Neural cell (in vitro differentiated cells): Measurements from ENCODE around the gene RASL11B. TPM values are rescaled to one million over a fixed set of nuclear protein-coding genes. Genes with fewer than 3 reads are reported as not detected.

Experiments used
- H2AFZ ChIP-seq: fragments of 200-600, 300-800 bp; sonication (generic), shearing (Covaris generic); 2 replicates; pipeline ENCODE4 v1.6.0; 2014; ENCODE audit warnings: low read depth, mild to moderate bottlenecking, antibody characterized with exemption, low read length, moderate library complexity
- H3F3A ChIP-seq: fragments of 200-600 bp; shearing (Covaris generic); 2 replicates; pipeline ENCODE4 v1.6.1; 2016; ENCODE audit warnings: mild to moderate bottlenecking, moderate library complexity, mixed read lengths, antibody characterized with exemption, low read length; ENCODE audit not compliant: insufficient read depth, poor library complexity, severe bottlenecking
- H3K27ac ChIP-seq: fragments of 200-600, 300-800 bp; sonication (generic), shearing (Covaris generic); 2 replicates; pipeline ENCODE4 v1.5.1; 2014; ENCODE audit warnings: mild to moderate bottlenecking, low read length, moderate library complexity
- H3K27me3 ChIP-seq: fragments of 300-800, 200-600 bp; sonication (generic), shearing (Covaris generic); 2 replicates; pipeline ENCODE4 v1.6.0; 2014; ENCODE audit warnings: mild to moderate bottlenecking, low read depth, low read length, moderate library complexity; ENCODE audit not compliant: insufficient read depth
- H3K36me3 ChIP-seq: fragments of 300-800, 200-600 bp; sonication (generic), shearing (Covaris generic); 2 replicates; pipeline ENCODE4 v1.5.1; 2014; ENCODE audit warnings: mild to moderate bottlenecking, antibody characterized with exemption, low read length, moderate library complexity; ENCODE audit not compliant: insufficient read depth
- H3K4me2 ChIP-seq: fragments of 300-800, 200-600 bp; sonication (generic), shearing (Covaris generic); 2 replicates; pipeline ENCODE4 v1.6.0; 2014; ENCODE audit warnings: mild to moderate bottlenecking, low read length
- H3K4me3 ChIP-seq: fragments of 300-800, 200-600 bp; sonication (generic), shearing (Covaris generic); 2 replicates; pipeline ENCODE4 v1.5.1; 2014; ENCODE audit warnings: mild to moderate bottlenecking, low read length, moderate library complexity
- H3K79me2 ChIP-seq: fragments of 200-600 bp; shearing (Covaris generic); replicated peaks from 2 replicates; pipeline ENCODE4 v1.6.0; 2014; ENCODE audit warnings: mild to moderate bottlenecking, low read length, moderate library complexity; ENCODE audit not compliant: insufficient read depth
- H3K9ac ChIP-seq: fragments of 300-800, 200-600 bp; sonication (generic), shearing (Covaris generic); 2 replicates; pipeline ENCODE4 v1.6.1; 2016; ENCODE audit warnings: mild to moderate bottlenecking, low read length, mixed read lengths
- H3K9me2 ChIP-seq: fragments of 200-600 bp; shearing (Covaris generic); 2 replicates; pipeline ENCODE4 v1.6.1; 2016; ENCODE audit warnings: mild to moderate bottlenecking, low read length, mixed read lengths; ENCODE audit not compliant: insufficient read depth
- H3K9me3 ChIP-seq: fragments of 200-600, 300-800 bp; sonication (generic), shearing (Covaris generic); 2 replicates; pipeline ENCODE4 v1.6.1; 2016; ENCODE audit warnings: mild to moderate bottlenecking, mixed run types, low read length, moderate library complexity, mixed read lengths
- H4K20me1 ChIP-seq: fragments of 200-600 bp; shearing (Covaris generic); 2 replicates; pipeline ENCODE4 v1.6.1; 2016; ENCODE audit warnings: mild to moderate bottlenecking, mixed run types; ENCODE audit not compliant: insufficient read depth
- EP300 ChIP-seq: fragments of 450-650 bp; conservative IDR thresholded peaks from 2 replicates; pipeline ENCODE4 v1.6.1; 2014; ENCODE audit warnings: antibody characterized with exemption, mild to moderate bottlenecking, moderate library complexity; ENCODE audit not compliant: poor library complexity, severe bottlenecking
- EZH2 ChIP-seq: fragments of 200-600, 300-800 bp; shearing (Covaris generic), sonication (generic); IDR thresholded peaks from 2 replicates; pipeline ENCODE4 v1.6.1; 2014; ENCODE audit warnings: antibody characterized with exemption, low read length, borderline replicate concordance, mild to moderate bottlenecking; ENCODE audit not compliant: insufficient read depth, poor library complexity, severe bottlenecking
- MXI1 ChIP-seq: fragments of 450-650 bp; conservative IDR thresholded peaks from 2 replicates; pipeline ENCODE4 v1.6.1; 2014; ENCODE audit warnings: antibody characterized with exemption, mild to moderate bottlenecking; ENCODE audit not compliant: poor library complexity, severe bottlenecking
- POLR2AphosphoS5 ChIP-seq: IDR thresholded peaks from 2 replicates; pipeline ENCODE4 v1.6.1; 2012
- RAD21 ChIP-seq: fragments of 450-650 bp; conservative IDR thresholded peaks from 2 replicates; pipeline ENCODE4 v1.6.1; 2014; ENCODE audit warnings: antibody characterized with exemption, mild to moderate bottlenecking, moderate library complexity
- SMC3 ChIP-seq: fragments of 450-650 bp; conservative IDR thresholded peaks from 2 replicates; pipeline ENCODE4 v1.6.1; 2014; ENCODE audit warnings: antibody characterized with exemption, mild to moderate bottlenecking, moderate library complexity; ENCODE audit not compliant: poor library complexity
- TAF1 ChIP-seq: IDR thresholded peaks from 2 replicates; pipeline ENCODE4 v1.6.1; 2012; ENCODE audit warnings: low read depth
- polyA plus RNA-seq: library from polyadenylated mRNA; depleted of rRNA; stranded (reverse); fragments of >200 nt; gene quantifications from 2 replicates; pipeline ENCODE4 v1.2.3, GENCODE V29; 2014
- TF ChIP-seq, protein P1 (sequence below): IDR thresholded peaks from 2 replicates; pipeline ENCODE4 v1.6.1; 2012; ENCODE audit warnings: borderline replicate concordance
- TF ChIP-seq, protein P2 (sequence below): fragments of 450-650 bp; IDR thresholded peaks from 2 replicates; pipeline ENCODE4 v1.5.1; 2014; ENCODE audit warnings: antibody characterized with exemption, mild to moderate bottlenecking, moderate library complexity; ENCODE audit not compliant: poor library complexity, severe bottlenecking

RASL11B gene
- polyA plus RNA-seq, 1 donor from 2014 or later, result 2.1 TPM

GRCh38 chr4:52850406-52851124 lies 11.6 kb upstream of the RASL11B start:
- H3K9me3 ChIP-seq, result no peaks in the 10 kb centered on the region
- no peaks in the 10 kb centered on the region for H3K79me2 ChIP-seq
- no peak overlapping the region for H3K27ac ChIP-seq
- H4K20me1 ChIP-seq, result no peaks in the 10 kb centered on the region
- H3K27me3 ChIP-seq, result no peaks in the 10 kb centered on the region
- no peak overlapping the region for H3K9ac ChIP-seq
- H3K36me3 ChIP-seq, result no peaks in the 10 kb centered on the region
- H3K4me2 ChIP-seq, result no peak overlapping the region
- TF ChIP-seq POLR2AphosphoS5 (no peak), MXI1 (no peak), SMC3 (no peak), EP300 (no peak), EZH2 (no peak), RAD21 (no peak), TAF1 (no peak)
- TF ChIP-seq, protein P1, sequence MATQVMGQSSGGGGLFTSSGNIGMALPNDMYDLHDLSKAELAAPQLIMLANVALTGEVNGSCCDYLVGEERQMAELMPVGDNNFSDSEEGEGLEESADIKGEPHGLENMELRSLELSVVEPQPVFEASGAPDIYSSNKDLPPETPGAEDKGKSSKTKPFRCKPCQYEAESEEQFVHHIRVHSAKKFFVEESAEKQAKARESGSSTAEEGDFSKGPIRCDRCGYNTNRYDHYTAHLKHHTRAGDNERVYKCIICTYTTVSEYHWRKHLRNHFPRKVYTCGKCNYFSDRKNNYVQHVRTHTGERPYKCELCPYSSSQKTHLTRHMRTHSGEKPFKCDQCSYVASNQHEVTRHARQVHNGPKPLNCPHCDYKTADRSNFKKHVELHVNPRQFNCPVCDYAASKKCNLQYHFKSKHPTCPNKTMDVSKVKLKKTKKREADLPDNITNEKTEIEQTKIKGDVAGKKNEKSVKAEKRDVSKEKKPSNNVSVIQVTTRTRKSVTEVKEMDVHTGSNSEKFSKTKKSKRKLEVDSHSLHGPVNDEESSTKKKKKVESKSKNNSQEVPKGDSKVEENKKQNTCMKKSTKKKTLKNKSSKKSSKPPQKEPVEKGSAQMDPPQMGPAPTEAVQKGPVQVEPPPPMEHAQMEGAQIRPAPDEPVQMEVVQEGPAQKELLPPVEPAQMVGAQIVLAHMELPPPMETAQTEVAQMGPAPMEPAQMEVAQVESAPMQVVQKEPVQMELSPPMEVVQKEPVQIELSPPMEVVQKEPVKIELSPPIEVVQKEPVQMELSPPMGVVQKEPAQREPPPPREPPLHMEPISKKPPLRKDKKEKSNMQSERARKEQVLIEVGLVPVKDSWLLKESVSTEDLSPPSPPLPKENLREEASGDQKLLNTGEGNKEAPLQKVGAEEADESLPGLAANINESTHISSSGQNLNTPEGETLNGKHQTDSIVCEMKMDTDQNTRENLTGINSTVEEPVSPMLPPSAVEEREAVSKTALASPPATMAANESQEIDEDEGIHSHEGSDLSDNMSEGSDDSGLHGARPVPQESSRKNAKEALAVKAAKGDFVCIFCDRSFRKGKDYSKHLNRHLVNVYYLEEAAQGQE, result no peak
- TF ChIP-seq, protein P2, sequence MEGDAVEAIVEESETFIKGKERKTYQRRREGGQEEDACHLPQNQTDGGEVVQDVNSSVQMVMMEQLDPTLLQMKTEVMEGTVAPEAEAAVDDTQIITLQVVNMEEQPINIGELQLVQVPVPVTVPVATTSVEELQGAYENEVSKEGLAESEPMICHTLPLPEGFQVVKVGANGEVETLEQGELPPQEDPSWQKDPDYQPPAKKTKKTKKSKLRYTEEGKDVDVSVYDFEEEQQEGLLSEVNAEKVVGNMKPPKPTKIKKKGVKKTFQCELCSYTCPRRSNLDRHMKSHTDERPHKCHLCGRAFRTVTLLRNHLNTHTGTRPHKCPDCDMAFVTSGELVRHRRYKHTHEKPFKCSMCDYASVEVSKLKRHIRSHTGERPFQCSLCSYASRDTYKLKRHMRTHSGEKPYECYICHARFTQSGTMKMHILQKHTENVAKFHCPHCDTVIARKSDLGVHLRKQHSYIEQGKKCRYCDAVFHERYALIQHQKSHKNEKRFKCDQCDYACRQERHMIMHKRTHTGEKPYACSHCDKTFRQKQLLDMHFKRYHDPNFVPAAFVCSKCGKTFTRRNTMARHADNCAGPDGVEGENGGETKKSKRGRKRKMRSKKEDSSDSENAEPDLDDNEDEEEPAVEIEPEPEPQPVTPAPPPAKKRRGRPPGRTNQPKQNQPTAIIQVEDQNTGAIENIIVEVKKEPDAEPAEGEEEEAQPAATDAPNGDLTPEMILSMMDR, result no peak
- H3K4me3 ChIP-seq, result no peak overlapping the region
- no peaks in the 10 kb centered on the region for H3K9me2 ChIP-seq
- H2AFZ ChIP-seq, result no peak overlapping the region
- H3F3A ChIP-seq, result no peaks in the 10 kb centered on the region

- Histone ChIP-seq H3K4me3 (no peak overlapping the region), H3F3A (no peaks in the 10 kb centered on the region), H3K9me3 (no peaks in the 10 kb centered on the region), H2AFZ (no peak overlapping the region), H3K4me2 (no peak overlapping the region), H3K27ac (no peak overlapping the region), H3K36me3 (no peaks in the 10 kb centered on the region), H3K9me2 (no peaks in the 10 kb centered on the region), H3K9ac (no peak overlapping the region), H3K79me2 (no peaks in the 10 kb centered on the region), H4K20me1 (no peaks in the 10 kb centered on the region), H3K27me3 (no peaks in the 10 kb centered on the region)
- no peak for TF ChIP-seq POLR2AphosphoS5
- TF ChIP-seq RAD21, result no peak
- TF ChIP-seq MXI1, result no peak
- no peak for TF ChIP-seq TAF1
- TF ChIP-seq, protein P1, result no peak
- TF ChIP-seq EP300, result no peak
- TF ChIP-seq, protein P2, result no peak
- TF ChIP-seq EZH2, result no peak
- TF ChIP-seq SMC3, result no peak
Observed at GRCh38 chr4:52852041-52852440, 10.1 kb upstream of the RASL11B start.
